Panc1 (cell line): ENCODE measurements around the gene LMBR1L. TPM values are rescaled to one million over a fixed set of nuclear protein-coding genes. Genes with fewer than 3 reads are reported as not detected.

Experiments
- ATAC-seq: fragments of 200-7000 bp; cut with Tn5 transposase; 2 replicates; pipeline ENCODE4 v1.9.1; 2020; ENCODE audit warnings: mild to moderate bottlenecking, moderate library complexity
- BruUV-seq: library from RNA; stranded (reverse); fragments of 400-500 nt; replicated peaks from 2 replicates; lab custom pipeline; 2021; lab: Mats Ljungman, UMichigan
- CTCF ChIA-PET: fragments of 300-600 bp; sonication (Branson Sonifier 250); formaldehyde crosslinking; loops from one replicate; lab custom pipeline; 2022; ENCODE audit warnings: antibody characterized with exemption; lab: Charles Lee
- POLR2A ChIA-PET: fragments of 300-600 bp; sonication (Branson Sonifier 250); formaldehyde crosslinking; loops from one replicate; lab custom pipeline; 2022; ENCODE audit warnings: antibody characterized with exemption; lab: Charles Lee
- DNase-seq: peaks from one replicate; pipeline ENCODE4 v3.0.0-alpha.2; 2010; ENCODE audit warnings: low read depth, low spot score
- H3K27ac ChIP-seq: 2 replicates; pipeline ENCODE4 v1.5.1; 2011; ENCODE audit warnings: mild to moderate bottlenecking, low read length, inconsistent platforms
- H3K27me3 ChIP-seq: fragments of 200-500 bp; sonication (Bioruptor generic); 2 replicates; pipeline ENCODE4 v1.6.0; 2014; ENCODE audit warnings: low read length, inconsistent platforms; ENCODE audit not compliant: control insufficient read depth, insufficient read depth
- H3K36me3 ChIP-seq: fragments of 200-500 bp; sonication (Bioruptor generic); 2 replicates; pipeline ENCODE4 v1.5.1; 2014; ENCODE audit warnings: inconsistent platforms, mild to moderate bottlenecking, low read length, moderate library complexity; ENCODE audit not compliant: control insufficient read depth, insufficient read depth
- H3K4me1 ChIP-seq: 2 replicates; pipeline ENCODE4 v1.5.1; 2011; ENCODE audit warnings: inconsistent platforms, mild to moderate bottlenecking, low read length, moderate library complexity; ENCODE audit not compliant: control insufficient read depth, insufficient read depth
- H3K4me3 ChIP-seq, 2 experiments: 2 replicates each; pipeline ENCODE4 v1.5.1; 2011 to 2012; ENCODE audit warnings: low read depth in 2 of 2, low read length in 2 of 2, mild to moderate bottlenecking in 2 of 2, inconsistent platforms in 1 of 2, moderate library complexity in 1 of 2
- H3K9me3 ChIP-seq: fragments of 200-500 bp; sonication (Bioruptor generic); 2 replicates; pipeline ENCODE4 v1.5.1; 2014; ENCODE audit warnings: low read depth, mild to moderate bottlenecking, inconsistent platforms, low read length, moderate library complexity; ENCODE audit not compliant: control insufficient read depth, insufficient read depth
- POLR2AphosphoS5 ChIP-seq: IDR thresholded peaks from 2 replicates; pipeline ENCODE4 v1.6.1; 2012; ENCODE audit warnings: mild to moderate bottlenecking, low read depth, low read length, moderate library complexity
- SIN3A ChIP-seq: IDR thresholded peaks from 2 replicates; pipeline ENCODE4 v1.6.1; 2012; ENCODE audit warnings: low read depth, mild to moderate bottlenecking, low read length, moderate library complexity, borderline replicate concordance; ENCODE audit not compliant: insufficient read depth
- TCF7L2 ChIP-seq: IDR thresholded peaks from 2 replicates; pipeline ENCODE4 v1.6.1; 2011; ENCODE audit warnings: mild to moderate bottlenecking, low read depth, low read length, inconsistent platforms
- in situ Hi-C: cut with HindIII; loops from 2 replicates; pipeline ENCODE4 v1.10.0; 2016; ENCODE audit warnings: low sequenced_read_pairs, low pct_unique_long_range_greater_than_20kb
- intact Hi-C: fragments of 100-400 bp; cut with micrococcal nuclease; formaldehyde crosslinking; loops from one replicate; pipeline ENCODE4 v1.10.0; 2022; ENCODE audit not compliant: unreplicated experiment
- total RNA-seq: library from RNA; stranded (reverse); gene quantifications from one replicate; pipeline ENCODE4 v1.2.1, GENCODE V29; 2021; ENCODE audit not compliant: unreplicated experiment
- TF ChIP-seq, protein P1 (sequence below), 2 experiments: IDR thresholded peaks; 2 replicates each; pipeline ENCODE4 v1.6.1; 2011 to 2012; ENCODE audit warnings: low read depth in 2 of 2, control low read depth in 1 of 2, low read length in 1 of 2, mild to moderate bottlenecking in 1 of 2, moderate library complexity in 1 of 2; ENCODE audit not compliant: insufficient read depth in 1 of 2
- TF ChIP-seq, protein P2 (sequence below): fragments of 450-650 bp; IDR thresholded peaks from 2 replicates; pipeline ENCODE4 v1.5.1; 2017; ENCODE audit warnings: mild to moderate bottlenecking

LMBR1L gene
- total RNA-seq, 1 experiment from 2014 or later, result 34.4 TPM

- ChIA-PET POLR2A (no interaction called here), CTCF (interaction anchor here (0.6 kb wide), 1 partner anchor 112 kb away, joined by 3 read pairs; no protein-coding TSS in a partner anchor)
- Histone ChIP-seq H3K9me3 (no peaks in the 10 kb centered on the region), H3K27me3 (no peaks in the 10 kb centered on the region), H3K4me3 (no peak overlapping the region), H3K36me3 (no peaks in the 10 kb centered on the region), H3K4me1 (no peaks in the 10 kb centered on the region), H3K27ac (no peak overlapping the region)
- TF ChIP-seq, protein P1, sequence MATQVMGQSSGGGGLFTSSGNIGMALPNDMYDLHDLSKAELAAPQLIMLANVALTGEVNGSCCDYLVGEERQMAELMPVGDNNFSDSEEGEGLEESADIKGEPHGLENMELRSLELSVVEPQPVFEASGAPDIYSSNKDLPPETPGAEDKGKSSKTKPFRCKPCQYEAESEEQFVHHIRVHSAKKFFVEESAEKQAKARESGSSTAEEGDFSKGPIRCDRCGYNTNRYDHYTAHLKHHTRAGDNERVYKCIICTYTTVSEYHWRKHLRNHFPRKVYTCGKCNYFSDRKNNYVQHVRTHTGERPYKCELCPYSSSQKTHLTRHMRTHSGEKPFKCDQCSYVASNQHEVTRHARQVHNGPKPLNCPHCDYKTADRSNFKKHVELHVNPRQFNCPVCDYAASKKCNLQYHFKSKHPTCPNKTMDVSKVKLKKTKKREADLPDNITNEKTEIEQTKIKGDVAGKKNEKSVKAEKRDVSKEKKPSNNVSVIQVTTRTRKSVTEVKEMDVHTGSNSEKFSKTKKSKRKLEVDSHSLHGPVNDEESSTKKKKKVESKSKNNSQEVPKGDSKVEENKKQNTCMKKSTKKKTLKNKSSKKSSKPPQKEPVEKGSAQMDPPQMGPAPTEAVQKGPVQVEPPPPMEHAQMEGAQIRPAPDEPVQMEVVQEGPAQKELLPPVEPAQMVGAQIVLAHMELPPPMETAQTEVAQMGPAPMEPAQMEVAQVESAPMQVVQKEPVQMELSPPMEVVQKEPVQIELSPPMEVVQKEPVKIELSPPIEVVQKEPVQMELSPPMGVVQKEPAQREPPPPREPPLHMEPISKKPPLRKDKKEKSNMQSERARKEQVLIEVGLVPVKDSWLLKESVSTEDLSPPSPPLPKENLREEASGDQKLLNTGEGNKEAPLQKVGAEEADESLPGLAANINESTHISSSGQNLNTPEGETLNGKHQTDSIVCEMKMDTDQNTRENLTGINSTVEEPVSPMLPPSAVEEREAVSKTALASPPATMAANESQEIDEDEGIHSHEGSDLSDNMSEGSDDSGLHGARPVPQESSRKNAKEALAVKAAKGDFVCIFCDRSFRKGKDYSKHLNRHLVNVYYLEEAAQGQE (IDR thresholded peaks at IDR 0.05; ENCODE audit: insufficient read depth in 1 of 2, low read depth in 2 of 2, low read length in 1 of 2), result no peak
- TF ChIP-seq, protein P2, sequence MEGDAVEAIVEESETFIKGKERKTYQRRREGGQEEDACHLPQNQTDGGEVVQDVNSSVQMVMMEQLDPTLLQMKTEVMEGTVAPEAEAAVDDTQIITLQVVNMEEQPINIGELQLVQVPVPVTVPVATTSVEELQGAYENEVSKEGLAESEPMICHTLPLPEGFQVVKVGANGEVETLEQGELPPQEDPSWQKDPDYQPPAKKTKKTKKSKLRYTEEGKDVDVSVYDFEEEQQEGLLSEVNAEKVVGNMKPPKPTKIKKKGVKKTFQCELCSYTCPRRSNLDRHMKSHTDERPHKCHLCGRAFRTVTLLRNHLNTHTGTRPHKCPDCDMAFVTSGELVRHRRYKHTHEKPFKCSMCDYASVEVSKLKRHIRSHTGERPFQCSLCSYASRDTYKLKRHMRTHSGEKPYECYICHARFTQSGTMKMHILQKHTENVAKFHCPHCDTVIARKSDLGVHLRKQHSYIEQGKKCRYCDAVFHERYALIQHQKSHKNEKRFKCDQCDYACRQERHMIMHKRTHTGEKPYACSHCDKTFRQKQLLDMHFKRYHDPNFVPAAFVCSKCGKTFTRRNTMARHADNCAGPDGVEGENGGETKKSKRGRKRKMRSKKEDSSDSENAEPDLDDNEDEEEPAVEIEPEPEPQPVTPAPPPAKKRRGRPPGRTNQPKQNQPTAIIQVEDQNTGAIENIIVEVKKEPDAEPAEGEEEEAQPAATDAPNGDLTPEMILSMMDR, result no peak
- TF ChIP-seq TCF7L2, result no peak
- no peak for TF ChIP-seq POLR2AphosphoS5
- TF ChIP-seq SIN3A, result no peak
- intact Hi-C loops, result no loop called here
- BruUV-seq, result TSS peak; percentile 64
- no peak for DNase-seq
- no peak for ATAC-seq
- in situ Hi-C loops, result no loop called here
Observed at GRCh38 chr12:49146406-49146805, 35.8 kb upstream of the LMBR1L start.

GRCh38 chr12:49144384-49144783, 33.7 kb upstream of the LMBR1L start:
- H3K36me3 ChIP-seq, result no peaks in the 10 kb centered on the region
- H3K27ac ChIP-seq, result no peak overlapping the region
- CTCF ChIA-PET, result interaction anchor here (0.5 to 0.6 kb wide), 2 partner anchors 30 to 81 kb away, joined by 3 to 7 read pairs; no protein-coding TSS in a partner anchor
- intact Hi-C loops, result no loop called here
- H3K27me3 ChIP-seq, result no peaks in the 10 kb centered on the region
- H3K4me1 ChIP-seq, result no peaks in the 10 kb centered on the region
- BruUV-seq, result no TSS peak
- POLR2A ChIA-PET, result interaction anchor here (0.6 kb wide), 1 partner anchor 154 kb away, joined by 3 read pairs; no protein-coding TSS in a partner anchor
- TF ChIP-seq SIN3A, result no peak
- no peak for TF ChIP-seq POLR2AphosphoS5
- TF ChIP-seq TCF7L2, result no peak
- TF ChIP-seq, protein P2, result no peak
- TF ChIP-seq, protein P1 (IDR thresholded peaks at IDR 0.05; ENCODE audit: insufficient read depth in 1 of 2, low read depth in 2 of 2, low read length in 1 of 2), result no peak
- ATAC-seq (no peak), DNase-seq (no peak)
- no peaks in the 10 kb centered on the region for H3K9me3 ChIP-seq
- H3K4me3 ChIP-seq, result no peak overlapping the region
- in situ Hi-C loops, result no loop called here
